A549 (cell line): ENCODE data around the gene SCD. TPM values are rescaled to one million over a fixed set of nuclear protein-coding genes. Genes with fewer than 3 reads are reported as not detected.
"Not testable (repeated sequence)": the region's sequence is repeated elsewhere in the genome, so short reads cannot be mapped to it uniquely, and the experiment has no call there.

Experiments used
- ATAC-seq, 2 experiments: fragments of 200-7000 bp in 1 of 2; fragments of >200 bp in 1 of 2; cut with Nextera tagmentation in 1 of 2; cut with Tn5 transposase in 1 of 2; 3 replicates each; pipeline versions ENCODE4 v1.8.0 to v1.9.1; 2018 to 2020; ENCODE audit warnings: mild to moderate bottlenecking in 1 of 2, moderate library complexity in 1 of 2
- CTCF ChIA-PET: fragments of 300-600 bp; sonication (Branson Sonifier 250); formaldehyde crosslinking; extraction: SDS; loops from one replicate; lab custom pipeline; 2021; ENCODE audit warnings: antibody characterized with exemption, inconsistent platforms; lab: Yijun Ruan, JAX
- POLR2A ChIA-PET: fragments of 350-600 bp; formaldehyde crosslinking; extraction: SDS; loops from one replicate; lab custom pipeline; 2021; ENCODE audit warnings: antibody characterized with exemption, inconsistent platforms; lab: Yijun Ruan, JAX
- DNase-seq, 2 experiments: peaks; one replicate each; pipeline versions ENCODE4 v3.0.0 to v3.0.0-alpha.2; 2011 to 2016; ENCODE audit warnings: low read depth in 1 of 2, low spot score in 1 of 2
- FAIRE-seq: peaks from 2 replicates; lab custom pipeline; 2011; peaks lifted over from hg19 to GRCh38; lab: Jason Lieb, UNC
- H3K27ac ChIP-seq, 2 experiments: fragments of >200 bp; sonication (Bioruptor Twin); formaldehyde crosslinking; 3 replicates each; pipeline ENCODE4 v1.5.1; 2016 to 2017
- H3K4me1 ChIP-seq: fragments of >200 bp; sonication (Bioruptor Twin); formaldehyde crosslinking; 3 replicates; pipeline ENCODE4 v1.6.1; 2016
- H3K4me2 ChIP-seq: fragments of >200 bp; sonication (Bioruptor Twin); formaldehyde crosslinking; 3 replicates; pipeline ENCODE4 v1.6.1; 2016
- H3K4me3 ChIP-seq: fragments of >200 bp; sonication (Bioruptor Twin); formaldehyde crosslinking; 3 replicates; pipeline ENCODE4 v1.5.1; 2016
- H3K9me3 ChIP-seq: fragments of >200 bp; sonication (Bioruptor Twin); formaldehyde crosslinking; 3 replicates; pipeline ENCODE4 v1.6.1; 2016
- BCL3 ChIP-seq: fragments of >200 bp; sonication (Bioruptor Twin); formaldehyde crosslinking; IDR thresholded peaks from 3 replicates; pipeline ENCODE4 v1.6.1; 2016
- CBX2 ChIP-seq: fragments of 200-600 bp; sonication (generic); IDR thresholded peaks from 2 replicates; pipeline ENCODE4 v1.6.1; 2016; ENCODE audit warnings: low read depth, mild to moderate bottlenecking, borderline replicate concordance
- CHD4 ChIP-seq: fragments of 200-600 bp; sonication (generic); IDR thresholded peaks from 2 replicates; pipeline ENCODE4 v1.6.1; 2016; ENCODE audit warnings: antibody characterized with exemption, mild to moderate bottlenecking, borderline replicate concordance
- E2F6 ChIP-seq: IDR thresholded peaks from 2 replicates; pipeline ENCODE4 v1.6.1; 2012; ENCODE audit warnings: low read depth, borderline replicate concordance
- FOSB ChIP-seq: fragments of 250-450 bp; sonication (Bioruptor Pico); IDR thresholded peaks from 2 replicates; pipeline ENCODE4 v1.5.0; 2020; ENCODE audit warnings: mild to moderate bottlenecking, moderate library complexity
- FOSL2 ChIP-seq, 2 experiments: fragments of 450-650 bp in 1 of 2; fragments of >200 bp in 1 of 2; sonication (Bioruptor Twin) in 1 of 2; formaldehyde crosslinking; IDR thresholded peaks; 2 replicates each; pipeline versions ENCODE4 v1.5.0 to v1.6.1; 2016 to 2020; ENCODE audit warnings: mild to moderate bottlenecking in 1 of 2, moderate library complexity in 1 of 2
- GATA3 ChIP-seq: IDR thresholded peaks from 2 replicates; pipeline ENCODE4 v1.6.1; 2012; ENCODE audit warnings: borderline replicate concordance
- HES2 ChIP-seq: fragments of >200 bp; sonication (Bioruptor Twin); formaldehyde crosslinking; IDR thresholded peaks from 2 replicates; pipeline ENCODE4 v1.6.1; 2016
- HEYL ChIP-seq: fragments of 250-450 bp; sonication (Bioruptor Pico); IDR thresholded peaks from 2 replicates; pipeline ENCODE4 v1.8.0; 2021; ENCODE audit warnings: mild to moderate bottlenecking, moderate library complexity
- HOXA7 ChIP-seq: fragments of 250-450 bp; sonication (Bioruptor Pico); IDR thresholded peaks from 2 replicates; pipeline ENCODE4 v1.5.0; 2020; ENCODE audit warnings: mild to moderate bottlenecking, moderate library complexity
- HOXB13 ChIP-seq: fragments of 250-450 bp; sonication (Bioruptor Pico); IDR thresholded peaks from 2 replicates; pipeline ENCODE4 v1.5.0; 2020; ENCODE audit warnings: low read depth, mild to moderate bottlenecking, moderate library complexity
- JUN ChIP-seq, 2 experiments: fragments of >200 bp; sonication (Bioruptor Twin); formaldehyde crosslinking; IDR thresholded peaks; 2 replicates in 1 of 2; 3 replicates in 1 of 2; pipeline ENCODE4 v1.6.1; 2016 to 2017
- JUNB ChIP-seq: fragments of >200 bp; sonication (Bioruptor Twin); formaldehyde crosslinking; IDR thresholded peaks from 2 replicates; pipeline ENCODE4 v1.6.1; 2016
- KDM1A ChIP-seq: fragments of 200-600 bp; sonication (generic); IDR thresholded peaks from 2 replicates; pipeline ENCODE4 v1.6.1; 2016; ENCODE audit warnings: low read depth, mild to moderate bottlenecking
- MAX ChIP-seq: IDR thresholded peaks from 2 replicates; pipeline ENCODE4 v1.6.1; 2012
- NFE2L2 ChIP-seq: fragments of 150-350 bp; conservative IDR thresholded peaks from 2 replicates; pipeline ENCODE4 v1.6.1; 2014; ENCODE audit warnings: low read length
- NPAS2 ChIP-seq: fragments of 250-450 bp; sonication (Bioruptor Pico); IDR thresholded peaks from 2 replicates; pipeline ENCODE4 v1.8.0; 2022; ENCODE audit warnings: mild to moderate bottlenecking, moderate library complexity, borderline replicate concordance
- NR3C1 ChIP-seq: fragments of >200 bp; sonication (Bioruptor Twin); formaldehyde crosslinking; IDR thresholded peaks from 3 replicates; pipeline ENCODE4 v1.6.1; 2017
- POLR2A ChIP-seq: IDR thresholded peaks from 2 replicates; pipeline ENCODE4 v1.6.1; 2012; ENCODE audit warnings: mild to moderate bottlenecking, low read length
- RAD21 ChIP-seq, 2 experiments: fragments of >200 bp in 1 of 2; sonication (Bioruptor Twin) in 1 of 2; formaldehyde crosslinking in 1 of 2; IDR thresholded peaks in 1 of 2; conservative IDR thresholded peaks in 1 of 2; 2 replicates in 1 of 2; 3 replicates in 1 of 2; pipeline ENCODE4 v1.6.1; 2012 to 2018; ENCODE audit warnings: inconsistent platforms in 1 of 2
- RARB ChIP-seq: fragments of 250-450 bp; sonication (Bioruptor Pico); IDR thresholded peaks from 2 replicates; pipeline ENCODE4 v1.8.0; 2021; ENCODE audit warnings: mild to moderate bottlenecking, moderate library complexity
- RCOR1 ChIP-seq: fragments of 150-350 bp; IDR thresholded peaks from 2 replicates; pipeline ENCODE4 v1.6.1; 2014; ENCODE audit warnings: antibody characterized with exemption, low read length, low read depth
- RFX5 ChIP-seq: fragments of 450-650 bp; IDR thresholded peaks from 2 replicates; pipeline ENCODE4 v1.7.1; 2014; ENCODE audit warnings: antibody characterized with exemption, mild to moderate bottlenecking, moderate library complexity
- SMC3 ChIP-seq: fragments of >200 bp; sonication (Bioruptor Twin); formaldehyde crosslinking; IDR thresholded peaks from 3 replicates; pipeline ENCODE4 v1.6.1; 2018; ENCODE audit warnings: inconsistent platforms
- SREBF2 ChIP-seq: fragments of 450-650 bp; IDR thresholded peaks from 2 replicates; pipeline ENCODE4 v1.6.1; 2014; ENCODE audit warnings: mild to moderate bottlenecking, moderate library complexity
- USF2 ChIP-seq: fragments of 450-650 bp; IDR thresholded peaks from 2 replicates; pipeline ENCODE4 v1.6.1; 2014; ENCODE audit warnings: antibody characterized with exemption
- WGBS: methylation state at CpG from one replicate; pipeline ENCODE4 v1.1.6; 2017; ENCODE audit errors: missing lambda C conversion rate; 5-methylcytosine and 5-hydroxymethylcytosine counted together
- polyA plus RNA-seq, 4 experiments: library from polyadenylated mRNA; depleted of rRNA in 3 of 4; stranded (reverse); fragments of >200 nt; fragmentation: RNase III in 1 of 4; extraction: RNeasy Plus Mini Kit Qiagen cat#74134 plus additional on column Dnase treatment in 1 of 4; gene quantifications; 2 replicates in 3 of 4; 3 replicates in 1 of 4; pipeline ENCODE4 v1.2.3, GENCODE V29; 2011 to 2017

The SCD gene
- polyA plus RNA-seq, 2 of the 4 experiments (the other 2 are of a cell fraction) = 348 to 496 TPM

GRCh38 chr10:100374200-100374655 lies 27.2 kb downstream of the SCD start:
- peak in 1 of 2 experiments; percentile 37; a peak in 5 of 6 replicates for ATAC-seq
- FAIRE-seq = no peak
- Histone ChIP-seq H3K4me1 (peaks cover 61% of the 10 kb centered on the region), H3K4me3 (peak overlapping the region; percentile 43), H3K9me3 (no peaks in the 10 kb centered on the region), H3K4me2 (peak overlapping the region; percentile 97), H3K27ac (peak overlapping the region; percentile 97 to 98)
- DNase-seq = no peak
- POLR2A ChIA-PET = interaction anchor here (0.6 to 3.1 kb wide), 13 partner anchors 9 to 489 kb away, joined by 3 to 143 read pairs (median 5); partner anchors contain the start of genes PKD2L1 and SCD
- 2% methylated on average over 3 of the region's 3 CpGs for WGBS
- CTCF ChIA-PET = interaction anchor here (0.5 to 3.0 kb wide), 7 partner anchors 9 to 144 kb away, joined by 4 to 24 read pairs (median 7); no protein-coding TSS in a partner anchor
- TF ChIP-seq FOSB = peak; percentile 80; the same call in 1 of the 2 replicates
- 0 out of 2 replicates have a peak, but pooled peaks have one; percentile 0 for TF ChIP-seq FOSL2 (IDR thresholded peaks at IDR 0.05)
- TF ChIP-seq FOSL2 (CRISPR knock-in tag; IDR thresholded peaks at IDR 0.05) = no peak
- TF ChIP-seq RARB (CRISPR knock-in tag) = peak; percentile 35
- TF ChIP-seq JUN (IDR thresholded peaks at IDR 0.05) = peak in 1 of 2 experiments; percentile 38; a peak in 2 of 5 replicates
- TF ChIP-seq USF2 = no peak; the same call in 1 of the 2 replicates
- peak; percentile 42; the same call in 1 of the 3 replicates for TF ChIP-seq BCL3
- peak; percentile 86 for TF ChIP-seq HOXA7 (CRISPR knock-in tag)
- TF ChIP-seq MAX = peak; percentile 11; the same call in 1 of the 2 replicates
- peak; percentile 40; the same call in 1 of the 2 replicates for TF ChIP-seq JUNB
- TF ChIP-seq NR3C1 = no peak

GRCh38 chr10:100374677-100375353 lies 27.8 kb downstream of the SCD start:
- FAIRE-seq, ATAC-seq, H3K9me3 ChIP-seq, DNase-seq: not testable (repeated sequence)
- peak overlapping the region; percentile 97 for H3K4me2 ChIP-seq
- peaks cover 57% of the 10 kb centered on the region for H3K4me1 ChIP-seq
- ChIA-PET POLR2A (interaction anchor here (0.6 to 3.1 kb wide), 10 partner anchors 9 to 46 kb away, joined by 3 to 143 read pairs (median 4); partner anchors contain the start of genes PKD2L1 and SCD), CTCF (interaction anchor here (0.5 to 3.0 kb wide), 8 partner anchors 9 to 143 kb away, joined by 4 to 24 read pairs (median 6); no protein-coding TSS in a partner anchor)
- WGBS = 26% methylated on average over 7 of the region's 7 CpGs
- H3K4me3 ChIP-seq = peak overlapping the region; percentile 43
- peak overlapping the region; percentile 97 to 98 for H3K27ac ChIP-seq

- FAIRE-seq, H3K4me3 ChIP-seq, DNase-seq, H3K9me3 ChIP-seq, ATAC-seq, POLR2A ChIA-PET: not testable (repeated sequence)
- peaks cover 39% of the 10 kb centered on the region for H3K4me1 ChIP-seq
- 74% methylated on average over 6 of the region's 6 CpGs for WGBS
- H3K27ac ChIP-seq = peak overlapping the region; percentile 43 to 80; a peak in 5 of 6 replicates
- peak overlapping the region; percentile 45 for H3K4me2 ChIP-seq
- CTCF ChIA-PET = interaction anchor here (1.4 to 1.7 kb wide), 2 partner anchors 38 to 56 kb away, joined by 5 to 9 read pairs; no protein-coding TSS in a partner anchor
Measured at GRCh38 chr10:100376656-100377055, 29.6 kb downstream of the SCD start.

GRCh38 chr10:100377830-100378229 lies 30.8 kb downstream of the SCD start:
- CTCF ChIA-PET = interaction anchor here (0.8 to 1.7 kb wide), 6 partner anchors 35 to 141 kb away, joined by 3 to 9 read pairs (median 4); no protein-coding TSS in a partner anchor
- no peak overlapping the region for H3K4me3 ChIP-seq
- POLR2A ChIA-PET = interaction anchor here (1.5 kb wide), 1 partner anchor 31 kb away, joined by 4 read pairs; the partner anchor contains the start of gene SCD
- no peaks in the 10 kb centered on the region for H3K9me3 ChIP-seq
- H3K4me2 ChIP-seq = no peak overlapping the region
- FAIRE-seq = no peak
- peaks cover 27% of the 10 kb centered on the region for H3K4me1 ChIP-seq
- H3K27ac ChIP-seq = peak overlapping the region in 1 of 2 experiments; percentile 80; a peak in 2 of 6 replicates
- WGBS = 96% methylated on average over 5 of the region's 5 CpGs
- no peak for DNase-seq
- no peak for ATAC-seq
- TF ChIP-seq JUN (IDR thresholded peaks at IDR 0.05) (no peak), CBX2 (no peak), E2F6 (no peak), HES2 (no peak), NR3C1 (no peak), HEYL (CRISPR knock-in tag) (no peak), NFE2L2 (no peak), CHD4 (no peak), RARB (CRISPR knock-in tag) (no peak), GATA3 (no peak), SREBF2 (no peak), RAD21 (conservative IDR thresholded peaks at IDR 0.05 in 1 of 2, IDR thresholded peaks at IDR 0.05 in 1 of 2) (no peak), NPAS2 (CRISPR knock-in tag) (no peak), HOXA7 (CRISPR knock-in tag) (no peak), RCOR1 (no peak), POLR2A (no peak), KDM1A (no peak), HOXB13 (CRISPR knock-in tag) (no peak), SMC3 (no peak), RFX5 (no peak)
- TF ChIP-seq, all 56 proteins: peak for 0
